Glutamatergic neuron (in vitro differentiated cells): Measurements from ENCODE around the gene TEX261. TPM values are rescaled to one million over a fixed set of nuclear protein-coding genes. Genes with fewer than 3 reads are reported as not detected.
A peak's percentile ranks its signal among the peaks of the same experiment; 100 is the strongest.

Source experiments
- DNase-seq: peaks from one replicate; pipeline ENCODE4 v3.0.0; 2022
- H3K27ac Mint-ChIP-seq: one replicate; pipeline ENCODE4 v1.8.0; 2020; ENCODE audit warnings: mild to moderate bottlenecking, mixed read lengths, inconsistent platforms; ENCODE audit not compliant: unreplicated experiment
- H3K27me3 Mint-ChIP-seq: one replicate; pipeline ENCODE4 v1.8.0; 2020; ENCODE audit warnings: mild to moderate bottlenecking, moderate library complexity, mixed read lengths, inconsistent platforms; ENCODE audit not compliant: unreplicated experiment
- H3K36me3 Mint-ChIP-seq: one replicate; pipeline ENCODE4 v1.8.0; 2020; ENCODE audit warnings: mild to moderate bottlenecking, mixed read lengths, inconsistent platforms; ENCODE audit not compliant: unreplicated experiment
- H3K4me1 Mint-ChIP-seq: one replicate; pipeline ENCODE4 v1.8.0; 2020; ENCODE audit warnings: mild to moderate bottlenecking, low read depth, mixed read lengths, inconsistent platforms; ENCODE audit not compliant: unreplicated experiment
- H3K4me3 Mint-ChIP-seq: one replicate; pipeline ENCODE4 v1.8.0; 2020; ENCODE audit warnings: mild to moderate bottlenecking, mixed read lengths, inconsistent platforms; ENCODE audit not compliant: unreplicated experiment
- H3K9me3 Mint-ChIP-seq: one replicate; pipeline ENCODE4 v1.8.0; 2020; ENCODE audit warnings: mild to moderate bottlenecking, moderate library complexity, mixed read lengths, inconsistent platforms; ENCODE audit not compliant: unreplicated experiment
- total RNA-seq: library from RNA; stranded (reverse); fragmentation: NEBNext Ultra II Directional; extraction: Animal tissue kit (Norgen Biotek cat#: 25700); gene quantifications from one replicate; pipeline ENCODE4 v1.2.1, GENCODE V29; 2021; ENCODE audit not compliant: unreplicated experiment
- TF ChIP-seq, protein P1 (sequence below): fragments of 200-600 bp; sonication (generic); IDR thresholded peaks from one replicate; pipeline ENCODE4 v1.5.0; 2021; ENCODE audit not compliant: partially characterized antibody, unreplicated experiment

The TEX261 gene
- total RNA-seq, 1 donor from 2014 or later: 43.0 TPM

DNA sequence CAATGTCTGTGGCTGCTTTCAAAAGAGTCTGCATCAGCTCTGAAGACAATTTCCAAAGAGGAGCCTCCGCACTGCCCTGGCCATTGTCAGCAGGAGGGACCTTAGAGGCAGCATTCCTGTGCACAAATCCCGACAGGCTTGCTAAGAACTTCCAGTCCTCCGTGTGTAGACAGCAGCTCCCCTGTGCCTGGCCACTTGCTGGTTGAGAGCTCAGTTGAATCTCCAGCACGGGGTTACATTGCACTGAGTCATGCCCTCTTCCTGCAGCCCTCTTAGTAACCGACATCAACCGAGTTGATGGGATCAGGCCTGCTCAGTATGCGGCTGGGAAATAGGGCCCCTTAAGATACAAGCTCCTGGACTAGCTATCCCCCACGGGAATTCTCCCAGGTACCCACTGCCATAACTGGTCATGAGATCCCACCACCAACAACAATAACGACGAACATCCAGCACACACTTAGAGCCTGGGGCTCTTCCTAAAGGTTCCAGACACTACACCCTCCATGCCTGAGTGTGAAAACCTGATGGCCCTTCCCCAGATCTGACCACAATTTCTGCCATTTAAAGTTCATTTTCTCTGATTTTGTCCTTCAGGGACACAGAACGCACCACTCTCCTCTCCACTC is 47.0 kb downstream of the TEX261 start:
- H3K27ac Mint-ChIP-seq: no peak overlapping the region
- TF ChIP-seq, protein P1, sequence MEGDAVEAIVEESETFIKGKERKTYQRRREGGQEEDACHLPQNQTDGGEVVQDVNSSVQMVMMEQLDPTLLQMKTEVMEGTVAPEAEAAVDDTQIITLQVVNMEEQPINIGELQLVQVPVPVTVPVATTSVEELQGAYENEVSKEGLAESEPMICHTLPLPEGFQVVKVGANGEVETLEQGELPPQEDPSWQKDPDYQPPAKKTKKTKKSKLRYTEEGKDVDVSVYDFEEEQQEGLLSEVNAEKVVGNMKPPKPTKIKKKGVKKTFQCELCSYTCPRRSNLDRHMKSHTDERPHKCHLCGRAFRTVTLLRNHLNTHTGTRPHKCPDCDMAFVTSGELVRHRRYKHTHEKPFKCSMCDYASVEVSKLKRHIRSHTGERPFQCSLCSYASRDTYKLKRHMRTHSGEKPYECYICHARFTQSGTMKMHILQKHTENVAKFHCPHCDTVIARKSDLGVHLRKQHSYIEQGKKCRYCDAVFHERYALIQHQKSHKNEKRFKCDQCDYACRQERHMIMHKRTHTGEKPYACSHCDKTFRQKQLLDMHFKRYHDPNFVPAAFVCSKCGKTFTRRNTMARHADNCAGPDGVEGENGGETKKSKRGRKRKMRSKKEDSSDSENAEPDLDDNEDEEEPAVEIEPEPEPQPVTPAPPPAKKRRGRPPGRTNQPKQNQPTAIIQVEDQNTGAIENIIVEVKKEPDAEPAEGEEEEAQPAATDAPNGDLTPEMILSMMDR: no peak
- H3K36me3 Mint-ChIP-seq: no peaks in the 10 kb centered on the region
- H3K4me3 Mint-ChIP-seq: peak overlapping the region; percentile 10
- no peak for DNase-seq
- H3K27me3 Mint-ChIP-seq: peaks cover 12% of the 10 kb centered on the region
- no peaks in the 10 kb centered on the region for H3K4me1 Mint-ChIP-seq
- no peaks in the 10 kb centered on the region for H3K9me3 Mint-ChIP-seq

DNA sequence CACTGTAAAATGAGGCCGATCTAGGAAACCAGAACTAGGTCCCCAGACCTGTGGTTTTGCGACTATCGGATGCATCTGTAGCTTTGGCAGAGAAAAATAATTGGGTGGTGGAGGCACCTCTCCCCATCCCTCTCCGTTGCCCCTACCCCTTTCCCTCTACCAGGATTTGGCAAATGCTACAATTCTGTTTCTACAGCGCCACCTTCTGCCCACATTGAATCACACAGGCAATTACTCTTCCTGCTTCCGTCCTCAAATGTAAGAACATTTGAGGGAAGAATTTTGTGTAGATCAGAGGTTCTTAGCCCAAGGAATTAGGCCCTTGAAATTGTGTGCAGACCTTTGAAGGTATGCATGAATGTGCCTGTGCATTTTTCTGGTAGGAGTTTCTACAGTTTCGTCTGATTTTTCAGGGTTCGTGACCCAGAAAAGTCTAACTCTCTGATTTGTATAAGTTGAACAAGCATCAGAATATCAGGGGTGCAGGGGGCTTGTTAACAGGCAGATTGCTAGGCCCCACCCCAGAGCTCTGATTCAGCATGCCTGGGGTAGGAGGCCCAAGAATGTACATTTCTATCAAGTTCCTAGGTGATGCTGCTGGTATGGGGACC is 47.7 kb downstream of the TEX261 start:
- Mint-ChIP-seq H3K4me1 (no peaks in the 10 kb centered on the region), H3K36me3 (no peaks in the 10 kb centered on the region), H3K9me3 (no peaks in the 10 kb centered on the region), H3K27ac (no peak overlapping the region), H3K4me3 (no peak overlapping the region), H3K27me3 (peaks cover 14% of the 10 kb centered on the region)
- peak; percentile 72 for DNase-seq
- TF ChIP-seq, protein P1: peak; percentile 85

DNA sequence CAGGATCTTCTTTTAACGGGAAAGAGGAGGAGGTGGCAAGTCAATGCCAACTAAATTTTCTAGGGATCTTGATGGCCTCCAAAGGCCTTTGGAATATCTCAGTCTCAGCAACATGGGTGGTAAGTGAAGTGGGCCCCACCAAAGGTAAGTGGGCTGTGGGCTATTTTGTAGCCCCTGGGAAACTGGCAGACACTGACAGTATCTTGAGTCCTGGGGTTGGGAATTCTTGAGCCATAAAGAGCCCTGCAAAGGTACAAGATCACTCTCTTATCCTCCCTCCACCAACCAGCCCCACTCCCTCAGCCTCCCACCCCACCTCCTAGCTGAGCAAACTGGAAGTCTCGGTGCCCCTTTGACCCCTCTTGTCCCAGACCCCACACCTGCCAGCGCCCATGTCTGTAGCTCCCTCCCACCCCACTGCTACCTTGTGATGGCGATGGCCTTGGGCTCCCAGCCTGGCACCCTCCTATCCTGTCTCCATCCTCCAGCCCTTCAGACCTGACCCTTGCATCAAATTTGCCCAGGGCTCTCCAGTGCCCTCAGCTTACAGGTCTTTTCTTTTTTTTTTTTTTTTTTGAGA is 50.5 kb downstream of the TEX261 start:
- peaks cover 23% of the 10 kb centered on the region for H3K27me3 Mint-ChIP-seq
- no peaks in the 10 kb centered on the region for H3K4me1 Mint-ChIP-seq
- no peak overlapping the region for H3K4me3 Mint-ChIP-seq
- no peak overlapping the region for H3K27ac Mint-ChIP-seq
- H3K9me3 Mint-ChIP-seq: no peaks in the 10 kb centered on the region
- DNase-seq: no peak
- TF ChIP-seq, protein P1: no peak
- no peaks in the 10 kb centered on the region for H3K36me3 Mint-ChIP-seq

DNA sequence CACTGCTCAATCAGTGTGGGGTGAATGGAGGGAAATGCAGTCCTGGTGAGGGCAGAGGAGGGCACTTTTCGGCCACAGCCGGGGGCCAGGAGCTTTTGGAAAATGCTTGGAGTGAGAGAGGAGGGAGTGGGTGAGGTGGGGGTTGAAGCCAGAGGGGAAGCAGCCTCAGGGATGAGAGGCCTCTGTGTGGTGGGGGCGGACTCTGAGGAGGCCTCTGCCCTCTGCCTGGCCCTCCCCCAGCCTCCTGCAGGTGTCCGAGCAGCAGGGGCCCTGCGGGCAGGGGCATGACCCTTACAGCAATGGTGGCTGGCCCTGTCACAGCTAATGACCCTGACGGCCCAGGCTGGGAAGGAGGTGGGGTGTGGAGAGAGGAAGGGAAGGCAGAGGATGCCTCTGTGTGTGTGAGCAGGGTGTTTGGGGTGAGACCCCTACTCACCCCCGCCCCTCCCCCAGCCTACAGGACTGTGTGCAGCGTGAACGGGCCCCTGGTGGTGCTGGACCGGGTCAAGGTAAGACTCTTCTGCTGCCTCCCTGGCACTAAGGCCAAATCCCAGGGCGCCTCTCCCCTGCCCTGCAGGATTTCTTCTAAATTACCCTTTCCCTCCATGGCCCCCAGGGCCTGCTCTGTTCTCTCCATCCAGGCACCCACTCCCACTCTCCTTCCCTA is 51.3 kb downstream of the TEX261 start:
- TF ChIP-seq, protein P1: no peak
- no peak overlapping the region for H3K27ac Mint-ChIP-seq
- no peak overlapping the region for H3K4me3 Mint-ChIP-seq
- H3K36me3 Mint-ChIP-seq: no peaks in the 10 kb centered on the region
- no peak for DNase-seq
- H3K27me3 Mint-ChIP-seq: peaks cover 23% of the 10 kb centered on the region
- H3K9me3 Mint-ChIP-seq: no peaks in the 10 kb centered on the region
- no peaks in the 10 kb centered on the region for H3K4me1 Mint-ChIP-seq
